Keratinocyte (primary cell): Measurements from ENCODE around the gene PKP4.

Source experiments
- CTCF ChIP-seq, 3 experiments: IDR thresholded peaks in 1 of 3; conservative IDR thresholded peaks in 1 of 3; optimal IDR thresholded peaks in 1 of 3; 2 replicates in 2 of 3; 3 replicates in 1 of 3; pipeline versions ENCODE3 to v1.5.1; 2011; ENCODE audit warnings: low read length in 3 of 3, mild to moderate bottlenecking in 3 of 3, moderate library complexity in 2 of 3, control low read depth in 1 of 3, inconsistent platforms in 1 of 3; ENCODE audit not compliant: insufficient read depth in 2 of 3; ENCODE audit errors: extremely low read depth in 1 of 3
- EZH2 ChIP-seq: IDR thresholded peaks from one replicate; pipeline ENCODE4 v1.6.1; 2012; ENCODE audit warnings: inconsistent platforms, mild to moderate bottlenecking, low read length, moderate library complexity

GRCh38 chr2:158561054-158561453, 104.3 kb downstream of the PKP4 start:
- TF ChIP-seq CTCF (optimal IDR thresholded peaks at IDR 0.05 in 1 of 3, IDR thresholded peaks at IDR 0.05 in 1 of 3, conservative IDR thresholded peaks at IDR 0.05 in 1 of 3; ENCODE audit: extremely low read depth in 1 of 3, insufficient read depth in 2 of 3, low read length in 3 of 3) (no peak), EZH2 (no peak)
